Cerebellar cortex (tissue), 1 donor: ENCODE measurements around the gene MRPL57.
"Not testable (repeated sequence)": the region's sequence is repeated elsewhere in the genome, so short reads cannot be mapped to it uniquely, and the experiment has no call there.

Experiments
- DNase-seq: peaks from one replicate; pipeline ENCODE4 v3.0.0-alpha.2; 2015; ENCODE audit warnings: low spot score

Gene MRPL57

GRCh38 chr13:21176215-21176981, at the start of gene MRPL57, which contains the start of gene SKA3:
MRPL57 (plus strand) TSS chr13:21176658; CDS start chr13:21176917, 259 bp downstream.
SKA3 (minus strand) TSS chr13:21176552; CDS start chr13:21176477, 75 bp downstream.
- peak; percentile 91 for DNase-seq

GRCh38 chr13:21130116-21130515, 46.3 kb upstream of the MRPL57 start:
- no peak for DNase-seq

- DNase-seq: no peak
These were observed 43.4 kb upstream of the MRPL57 start for GRCh38 chr13:21133077-21133476.

- no peak for DNase-seq
These were observed 42.0 kb upstream of the MRPL57 start for GRCh38 chr13:21134475-21134874.

- not testable (repeated sequence) for DNase-seq
These were observed 40.6 kb upstream of the MRPL57 start for GRCh38 chr13:21135833-21136232.

GRCh38 chr13:21137696-21138095, 38.8 kb upstream of the MRPL57 start:
- no peak for DNase-seq

GRCh38 chr13:21138561-21138960, 37.9 kb upstream of the MRPL57 start:
- DNase-seq: no peak

GRCh38 chr13:21139374-21139773, 37.1 kb upstream of the MRPL57 start:
- DNase-seq: no peak

- no peak for DNase-seq
These were observed 33.7 kb upstream of the MRPL57 start for GRCh38 chr13:21142766-21143165.

- no peak for DNase-seq
These were observed 28.6 kb upstream of the MRPL57 start for GRCh38 chr13:21147827-21148226.

GRCh38 chr13:21148557-21149258, 27.8 kb upstream of the MRPL57 start:
- no peak for DNase-seq

- no peak for DNase-seq
These were observed 26.9 kb upstream of the MRPL57 start for GRCh38 chr13:21149568-21149967.

GRCh38 chr13:21150013-21150412, 26.4 kb upstream of the MRPL57 start:
- DNase-seq: no peak

- DNase-seq: no peak
These were observed 24.1 kb upstream of the MRPL57 start for GRCh38 chr13:21152251-21152899.

GRCh38 chr13:21164631-21165030, 11.8 kb upstream of the MRPL57 start:
- no peak for DNase-seq

- DNase-seq: not testable (repeated sequence)
These were observed 10.9 kb upstream of the MRPL57 start for GRCh38 chr13:21165606-21166005.

GRCh38 chr13:21171420-21171819, 5.0 kb upstream of the MRPL57 start:
- no peak for DNase-seq

GRCh38 chr13:21173767-21174166, 2.7 kb upstream of the MRPL57 start:
- DNase-seq: not testable (repeated sequence)

- DNase-seq: peak; percentile 28
These were observed 723 bp upstream of the MRPL57 start for GRCh38 chr13:21175656-21176214.

GRCh38 chr13:21176982-21177284, 475 bp downstream of the MRPL57 start:
- no peak for DNase-seq

- no peak for DNase-seq
These were observed 5.2 kb downstream of the MRPL57 start for GRCh38 chr13:21181671-21182070.

GRCh38 chr13:21186410-21186809, 10.0 kb downstream of the MRPL57 start:
- not testable (repeated sequence) for DNase-seq

- DNase-seq: not testable (repeated sequence)
These were observed 18.3 kb downstream of the MRPL57 start for GRCh38 chr13:21194756-21195155.
